Natural killer cell (primary cell): ENCODE data around the gene TRIM23. TPM values are rescaled to one million over a fixed set of nuclear protein-coding genes. Genes with fewer than 3 reads are reported as not detected.

Source experiments
- ATAC-seq, 3 donors: fragments of 150-1000 bp in 2 of 3; fragments of 200-7000 bp in 1 of 3; cut with Tn5 transposase; 1 replicate in 1 of 3; 2 replicates in 2 of 3; pipeline ENCODE4 v1.10.0; 2021; ENCODE audit warnings: mild to moderate bottlenecking in 2 of 3, moderate library complexity in 2 of 3
- DNase-seq, 2 donors: peaks; one replicate each; pipeline versions ENCODE4 v3.0.0 to v3.0.0-alpha.2; 2013 to 2021; ENCODE audit warnings: mixed read lengths in 1 of 2
- H3K27ac ChIP-seq: one replicate; pipeline ENCODE4 v1.5.1; 2013; ENCODE audit warnings: mild to moderate bottlenecking, low read length
- H3K27me3 ChIP-seq: one replicate; pipeline ENCODE4 v1.6.1; 2013; ENCODE audit warnings: low read length; ENCODE audit not compliant: control insufficient read depth, insufficient read depth
- H3K36me3 ChIP-seq: one replicate; pipeline ENCODE4 v1.6.1; 2013; ENCODE audit warnings: low read length; ENCODE audit not compliant: control insufficient read depth, insufficient read depth
- H3K4me1 ChIP-seq: one replicate; pipeline ENCODE4 v1.6.1; 2013; ENCODE audit warnings: low read length; ENCODE audit not compliant: control insufficient read depth, insufficient read depth
- H3K4me3 ChIP-seq: one replicate; pipeline ENCODE4 v1.5.1; 2013; ENCODE audit warnings: low read length
- H3K9me3 ChIP-seq: one replicate; pipeline ENCODE4 v1.6.1; 2013; ENCODE audit warnings: low read length; ENCODE audit not compliant: control insufficient read depth, insufficient read depth
- H3K27ac Mint-ChIP-seq, 2 donors: one replicate each; pipeline ENCODE4 v1.8.0; 2022; ENCODE audit warnings: mild to moderate bottlenecking in 2 of 2, mixed read lengths in 2 of 2, moderate library complexity in 1 of 2
- H3K27me3 Mint-ChIP-seq, 2 donors: one replicate each; pipeline ENCODE4 v1.8.0; 2022; ENCODE audit warnings: low read depth in 2 of 2, mixed read lengths in 2 of 2
- H3K36me3 Mint-ChIP-seq: one replicate; pipeline ENCODE4 v1.8.0; 2022; ENCODE audit warnings: mixed read lengths
- H3K4me1 Mint-ChIP-seq, 2 donors: one replicate each; pipeline ENCODE4 v1.8.0; 2022; ENCODE audit warnings: mixed read lengths in 2 of 2
- H3K4me3 Mint-ChIP-seq: one replicate; pipeline ENCODE4 v1.8.0; 2022; ENCODE audit warnings: mild to moderate bottlenecking, moderate library complexity, mixed read lengths
- H3K9me3 Mint-ChIP-seq, 2 donors: one replicate each; pipeline ENCODE4 v1.8.0; 2022; ENCODE audit warnings: mixed read lengths in 2 of 2
- WGBS: methylation state at CpG from one replicate; pipeline ENCODE4 v1.1.7; 2013; ENCODE audit warnings: missing lambda C conversion rate; ENCODE audit not compliant: insufficient coverage; 5-methylcytosine and 5-hydroxymethylcytosine counted together
- intact Hi-C: fragments of 100-400 bp; cut with micrococcal nuclease; formaldehyde crosslinking; loops from one replicate; pipeline ENCODE4 v1.14.2; 2022
- total RNA-seq, 4 donors: library from RNA; stranded (reverse); fragments of 120-200 nt in 1 of 4; gene quantifications; one replicate each; pipeline versions ENCODE4 v1.2.3 to v1.2.4, GENCODE V29; 2013 to 2022
- TF ChIP-seq, protein P1 (sequence below): fragments of 200-600 bp; IDR thresholded peaks from one replicate; pipeline ENCODE4 v1.8.0; 2022; ENCODE audit warnings: antibody characterized with exemption

The TRIM23 gene
- total RNA-seq, 3 donors from 2014 or later (not counting 1 experiment from before 2014, with no cell fraction given): 13.4 to 23.3 (median 18.8) TPM

DNA sequence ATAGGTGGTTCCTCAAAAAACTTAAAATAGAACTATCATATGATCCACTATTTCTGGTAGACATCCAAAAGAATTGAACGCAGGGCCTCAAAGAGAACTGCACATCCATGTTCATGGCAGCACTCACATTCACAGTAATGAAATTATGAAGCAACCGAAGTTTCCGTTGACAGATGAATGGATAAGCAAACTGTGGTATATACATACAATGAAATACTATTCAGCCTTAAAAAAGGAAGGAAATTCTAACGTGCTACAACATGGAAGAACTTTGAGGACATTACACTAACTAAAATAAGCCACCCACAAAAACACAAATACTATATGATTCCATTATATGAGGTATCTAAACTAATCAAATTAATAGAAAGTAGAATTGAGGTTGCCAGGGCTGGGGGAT is 79.7 kb downstream of the TRIM23 start:
- no peak for ATAC-seq
- Mint-ChIP-seq H3K4me3 (no peak overlapping the region), H3K27me3 (no peaks in the 10 kb centered on the region), H3K36me3 (peaks cover 3% of the 10 kb centered on the region), H3K27ac (no peak overlapping the region), H3K9me3 (no peaks in the 10 kb centered on the region), H3K4me1 (no peaks in the 10 kb centered on the region)
- Histone ChIP-seq H3K36me3 (peaks cover 29% of the 10 kb centered on the region), H3K4me1 (no peaks in the 10 kb centered on the region), H3K27ac (no peak overlapping the region), H3K27me3 (no peaks in the 10 kb centered on the region), H3K4me3 (no peak overlapping the region), H3K9me3 (no peaks in the 10 kb centered on the region)
- TF ChIP-seq, protein P1, sequence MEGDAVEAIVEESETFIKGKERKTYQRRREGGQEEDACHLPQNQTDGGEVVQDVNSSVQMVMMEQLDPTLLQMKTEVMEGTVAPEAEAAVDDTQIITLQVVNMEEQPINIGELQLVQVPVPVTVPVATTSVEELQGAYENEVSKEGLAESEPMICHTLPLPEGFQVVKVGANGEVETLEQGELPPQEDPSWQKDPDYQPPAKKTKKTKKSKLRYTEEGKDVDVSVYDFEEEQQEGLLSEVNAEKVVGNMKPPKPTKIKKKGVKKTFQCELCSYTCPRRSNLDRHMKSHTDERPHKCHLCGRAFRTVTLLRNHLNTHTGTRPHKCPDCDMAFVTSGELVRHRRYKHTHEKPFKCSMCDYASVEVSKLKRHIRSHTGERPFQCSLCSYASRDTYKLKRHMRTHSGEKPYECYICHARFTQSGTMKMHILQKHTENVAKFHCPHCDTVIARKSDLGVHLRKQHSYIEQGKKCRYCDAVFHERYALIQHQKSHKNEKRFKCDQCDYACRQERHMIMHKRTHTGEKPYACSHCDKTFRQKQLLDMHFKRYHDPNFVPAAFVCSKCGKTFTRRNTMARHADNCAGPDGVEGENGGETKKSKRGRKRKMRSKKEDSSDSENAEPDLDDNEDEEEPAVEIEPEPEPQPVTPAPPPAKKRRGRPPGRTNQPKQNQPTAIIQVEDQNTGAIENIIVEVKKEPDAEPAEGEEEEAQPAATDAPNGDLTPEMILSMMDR: no peak
- 100% methylated on average over 3 of the region's 4 CpGs for WGBS
- intact Hi-C loops: no loop called here
- DNase-seq: no peak

DNA sequence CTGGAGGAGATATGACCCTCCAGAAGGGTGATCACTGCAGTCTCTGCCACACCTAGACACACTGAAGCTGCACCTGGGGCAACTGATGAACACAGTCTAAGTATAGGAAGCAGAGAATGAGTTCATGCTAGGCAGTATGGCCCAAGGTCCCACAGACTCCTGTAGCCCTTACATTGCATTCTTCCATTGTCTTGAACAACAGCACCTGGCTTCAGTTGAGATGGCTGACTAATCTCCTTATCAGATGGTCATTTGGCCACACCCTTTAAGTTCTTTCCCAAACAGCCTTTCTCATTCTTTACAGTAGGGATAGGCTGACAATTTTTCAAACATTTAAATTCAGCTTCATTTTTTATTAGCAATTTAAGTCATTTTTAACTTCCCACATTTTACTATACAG is 84.3 kb downstream of the TRIM23 start:
- H3K4me3 ChIP-seq: no peak overlapping the region
- no peaks in the 10 kb centered on the region for H3K36me3 Mint-ChIP-seq
- H3K4me1 Mint-ChIP-seq: no peaks in the 10 kb centered on the region
- H3K27me3 ChIP-seq: no peaks in the 10 kb centered on the region
- no peak overlapping the region for H3K4me3 Mint-ChIP-seq
- no peaks in the 10 kb centered on the region for H3K9me3 Mint-ChIP-seq
- intact Hi-C loops: no loop called here
- no peak for ATAC-seq
- H3K36me3 ChIP-seq: peaks cover 18% of the 10 kb centered on the region
- no peak overlapping the region for H3K27ac ChIP-seq
- TF ChIP-seq, protein P1: no peak
- DNase-seq: no peak
- no peaks in the 10 kb centered on the region for H3K27me3 Mint-ChIP-seq
- no peaks in the 10 kb centered on the region for H3K4me1 ChIP-seq
- no peaks in the 10 kb centered on the region for H3K9me3 ChIP-seq
- H3K27ac Mint-ChIP-seq: no peak overlapping the region

Other genes starting within 250 kb of the TRIM23 start
- 1 to 10 TPM in 2 of 3 donors, under 1 TPM in 1; 0.47 to 1.4 (median 1.1) TPM for gene ADAMTS6, start 142.4 kb downstream of the TRIM23 start, total RNA-seq
- gene CENPK, start 61.2 kb downstream of the TRIM23 start, total RNA-seq: 10 to 100 TPM; 22.0 to 32.0 (median 26.1) TPM
- 10 to 100 TPM; 77.0 to 91.3 (median 85.6) TPM for gene PPWD1, start 61.0 kb downstream of the TRIM23 start, total RNA-seq
- gene SHLD3, start 694 bp upstream of the TRIM23 start, total RNA-seq: 10 to 100 TPM; 11.0 to 16.7 (median 12.7) TPM
- gene TRAPPC13, start 694 bp upstream of the TRIM23 start, total RNA-seq: 10 to 100 TPM; 20.9 to 27.5 (median 25.6) TPM
- gene SGTB, start 97.8 kb upstream of the TRIM23 start, total RNA-seq: 10 to 100 TPM in 2 of 3 donors, 1 to 10 TPM in 1; 6.9 to 12.0 (median 10.0) TPM
- 1 to 10 TPM in 2 of 3 donors, under 1 TPM in 1; 0.86 to 2.0 (median 1.3) TPM for gene NLN, start 97.9 kb upstream of the TRIM23 start, total RNA-seq